HG02870 (cell line): ENCODE data around the gene TRAPPC12.
"Not testable (repeated sequence)": the region's sequence is repeated elsewhere in the genome, so short reads cannot be mapped to it uniquely, and the experiment has no call there.

Experiments used
- ATAC-seq: cut with Tn5 transposase; IDR thresholded peaks from one replicate; pipeline ENCODE4 v1.9.1; 2021; ENCODE audit warnings: mild to moderate bottlenecking, moderate library complexity; ENCODE audit not compliant: unreplicated experiment

The TRAPPC12 gene

GRCh38 chr2:3451926-3452671 lies 72.6 kb downstream of the TRAPPC12 start:
- no peak for ATAC-seq

GRCh38 chr2:3453190-3453999 lies 73.9 kb downstream of the TRAPPC12 start:
- ATAC-seq: no peak

- not testable (repeated sequence) for ATAC-seq
Observed at GRCh38 chr2:3454005-3454404, 74.5 kb downstream of the TRAPPC12 start.

- ATAC-seq: no peak
Observed at GRCh38 chr2:3454802-3455201, 75.3 kb downstream of the TRAPPC12 start.

GRCh38 chr2:3456125-3456524 lies 76.6 kb downstream of the TRAPPC12 start:
- ATAC-seq: no peak

GRCh38 chr2:3457524-3458395 lies 78.3 kb downstream of the TRAPPC12 start:
- no peak for ATAC-seq

GRCh38 chr2:3458396-3459184 lies 79.1 kb downstream of the TRAPPC12 start:
- ATAC-seq: no peak

- no peak for ATAC-seq
Observed at GRCh38 chr2:3459185-3460015, 79.9 kb downstream of the TRAPPC12 start.

GRCh38 chr2:3460156-3460555 lies 80.7 kb downstream of the TRAPPC12 start:
- no peak for ATAC-seq

GRCh38 chr2:3460831-3461800 lies 81.6 kb downstream of the TRAPPC12 start:
- ATAC-seq: no peak

GRCh38 chr2:3461801-3462492 lies 82.5 kb downstream of the TRAPPC12 start:
- ATAC-seq: peak; percentile 58

GRCh38 chr2:3462493-3463104 lies 83.1 kb downstream of the TRAPPC12 start:
- ATAC-seq: peak; percentile 3

GRCh38 chr2:3463186-3463835 lies 83.8 kb downstream of the TRAPPC12 start:
- no peak for ATAC-seq

- no peak for ATAC-seq
Observed at GRCh38 chr2:3463944-3464343, 84.5 kb downstream of the TRAPPC12 start.

- ATAC-seq: no peak
Observed at GRCh38 chr2:3464401-3465005, 85.0 kb downstream of the TRAPPC12 start.

GRCh38 chr2:3465328-3465727 lies 85.8 kb downstream of the TRAPPC12 start:
- no peak for ATAC-seq
